Activated T-helper 1 cell treated with anti-CD3 and anti-CD28 coated beads, Interleukin-12 subunit alpha, Interleukin-12 subunit beta, Interleukin-2, Interleukin-4 antibody, amounts not matched to agents 30 ng/mL and 10 ng/mL and 1 ng/mL, durations not matched to agents 14 hours and 24 hours and 36 hours (primary cell): ENCODE measurements around the gene KRTCAP2. TPM values are rescaled to one million over a fixed set of nuclear protein-coding genes. Genes with fewer than 3 reads are reported as not detected.

Experiments used
- DNase-seq: peaks from one replicate; pipeline ENCODE4 v3.0.0; 2021; ENCODE audit warnings: low spot score
- H3K27ac Mint-ChIP-seq: one replicate; pipeline ENCODE4 v1.8.0; 2021; ENCODE audit warnings: mild to moderate bottlenecking, mixed read lengths
- H3K27me3 Mint-ChIP-seq: one replicate; pipeline ENCODE4 v1.8.0; 2022; ENCODE audit warnings: mild to moderate bottlenecking, moderate library complexity, mixed read lengths; ENCODE audit not compliant: insufficient read depth
- H3K36me3 Mint-ChIP-seq: one replicate; pipeline ENCODE4 v1.8.0; 2021; ENCODE audit warnings: low read depth, mixed read lengths
- H3K4me1 Mint-ChIP-seq: one replicate; pipeline ENCODE4 v1.8.0; 2021; ENCODE audit warnings: low read depth, mixed read lengths
- H3K4me3 Mint-ChIP-seq: one replicate; pipeline ENCODE4 v1.8.0; 2021; ENCODE audit warnings: mild to moderate bottlenecking, moderate library complexity, mixed read lengths
- H3K9me3 Mint-ChIP-seq: one replicate; pipeline ENCODE4 v1.8.0; 2021; ENCODE audit warnings: mixed read lengths
- intact Hi-C: fragments of 100-400 bp; cut with micrococcal nuclease; formaldehyde crosslinking; loops from one replicate; pipeline ENCODE4 v1.15.1; 2024
- total RNA-seq: library from RNA; stranded (reverse); gene quantifications from 2 replicates; pipeline ENCODE4 v1.2.3, GENCODE V29; 2022

Gene KRTCAP2
- total RNA-seq, 1 donor from 2014 or later: 230 TPM

DNA sequence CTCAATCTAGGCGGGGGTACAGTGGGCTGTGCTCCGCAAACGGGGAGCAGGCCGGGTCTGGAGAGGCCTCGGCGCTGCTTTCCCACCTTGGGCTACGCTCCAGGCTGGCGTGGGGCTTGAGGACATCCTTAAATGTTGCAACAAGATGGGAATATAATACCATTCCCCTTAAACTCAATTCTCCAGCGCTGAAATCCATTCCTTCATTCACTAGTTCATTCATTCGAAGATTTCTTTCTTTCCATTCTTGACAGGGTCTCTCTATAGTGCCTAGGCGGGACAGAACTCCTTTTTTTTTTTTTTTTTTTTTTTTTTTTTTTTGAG, 32.5 kb downstream of the KRTCAP2 start:
- Mint-ChIP-seq H3K9me3 (no peaks in the 10 kb centered on the region), H3K27me3 (peaks cover 5% of the 10 kb centered on the region), H3K27ac (peak overlapping the region; percentile 95), H3K4me1 (peaks cover 32% of the 10 kb centered on the region), H3K36me3 (peaks cover 26% of the 10 kb centered on the region), H3K4me3 (peak overlapping the region; percentile 94)
- DNase-seq: no peak
- intact Hi-C loops: loop anchor here (1.0 to 5.0 kb wide), 6 partner anchors 33 to 581 kb away; partner anchors contain the start of genes KRTCAP2, RUSC1 and TRIM46

DNA sequence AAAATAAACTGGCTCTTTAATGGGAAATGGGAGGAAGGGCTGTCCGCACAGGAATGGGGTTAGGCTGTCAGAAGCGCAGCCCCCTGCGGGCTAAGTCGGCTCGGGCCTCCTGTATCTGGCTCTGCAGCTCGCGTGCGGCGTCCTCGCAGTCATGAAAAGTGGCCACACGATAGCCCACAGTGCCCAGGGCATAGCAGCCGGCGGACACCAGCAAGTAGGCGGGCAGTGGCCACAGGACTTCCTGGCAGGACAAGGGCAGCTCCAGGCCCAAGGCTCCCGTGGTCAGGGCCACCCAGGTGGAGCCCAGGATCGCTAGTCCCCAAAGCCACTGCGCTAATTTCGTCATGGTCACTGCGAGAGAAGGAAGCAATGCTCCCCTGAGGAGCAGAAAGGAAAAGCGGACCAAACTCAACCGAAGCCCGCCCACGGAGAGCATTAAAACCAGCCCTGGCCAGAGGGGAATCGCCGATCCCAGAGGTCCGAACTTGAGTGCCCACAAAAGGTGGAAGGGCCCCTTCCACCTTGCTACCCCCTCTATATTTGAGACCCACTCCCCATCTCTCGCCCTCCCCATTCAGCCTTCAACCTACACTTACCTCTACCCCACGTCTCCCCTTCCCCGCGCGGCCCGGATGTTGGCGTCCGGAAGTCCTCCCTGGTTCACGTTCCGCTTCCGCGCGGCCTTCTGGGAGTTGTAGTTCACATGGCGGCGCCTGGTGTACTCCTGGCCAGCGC, 33.0 kb downstream of the KRTCAP2 start, which contains the start of gene DPM3:
DPM3 (minus strand) TSS at position 637 of the 735 bp plus-strand sequence; CDS start at position 346, 291 bp downstream.
- peaks cover 26% of the 10 kb centered on the region for H3K36me3 Mint-ChIP-seq
- intact Hi-C loops: loop anchor here (1.0 to 5.0 kb wide), 7 partner anchors 33 to 1142 kb away; partner anchors contain the start of genes KRTCAP2, RUSC1, SMG5 and TMEM79
- peaks cover 4% of the 10 kb centered on the region for H3K27me3 Mint-ChIP-seq
- H3K4me3 Mint-ChIP-seq: peak within 1 kb of the TSS; percentile 94
- DNase-seq: peak; percentile 85
- no peaks in the 10 kb centered on the region for H3K9me3 Mint-ChIP-seq
- H3K4me1 Mint-ChIP-seq: peaks cover 37% of the 10 kb centered on the region
- H3K27ac Mint-ChIP-seq: peak within 1 kb of the TSS; percentile 95

DNA sequence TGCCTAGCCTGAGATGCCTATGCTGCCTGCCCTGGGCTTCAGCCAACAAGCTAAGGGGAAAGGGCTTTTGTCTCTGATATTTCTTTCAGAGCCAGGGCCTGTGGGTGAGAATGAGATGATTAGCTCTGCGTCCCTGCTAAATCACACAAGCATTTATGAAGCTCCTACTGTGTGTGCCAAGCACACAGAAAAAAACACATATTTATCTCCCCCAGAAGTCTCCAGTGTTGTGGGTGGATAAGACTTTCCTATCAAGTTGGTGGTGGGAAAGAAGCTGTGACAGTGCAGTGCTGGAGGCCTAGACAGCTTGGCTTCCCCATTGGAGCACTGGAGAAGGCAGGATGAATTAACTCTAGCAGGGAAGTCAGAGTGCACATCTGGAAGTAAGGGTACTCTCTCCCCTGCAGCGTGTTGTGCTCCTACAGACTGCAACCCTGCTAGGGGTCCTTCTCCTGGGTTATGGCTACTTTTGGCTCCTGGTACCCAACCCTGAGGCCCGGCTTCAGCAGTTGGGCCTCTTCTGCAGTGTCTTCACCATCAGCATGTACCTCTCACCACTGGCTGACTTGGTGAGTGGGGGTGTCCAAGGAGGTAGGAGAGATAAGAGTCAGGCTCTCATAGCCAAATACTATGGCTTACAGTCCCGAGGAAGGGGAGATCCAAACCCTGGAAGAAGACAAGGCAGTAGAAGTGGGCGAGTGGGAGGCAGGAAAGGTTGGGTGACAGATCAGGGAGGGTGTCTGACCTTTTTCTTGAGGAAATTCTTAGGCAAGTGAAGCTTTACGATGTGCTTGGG, 35.8 kb downstream of the KRTCAP2 start:
- Mint-ChIP-seq H3K4me1 (peaks cover 44% of the 10 kb centered on the region), H3K9me3 (no peaks in the 10 kb centered on the region), H3K4me3 (peak overlapping the region; percentile 94), H3K36me3 (peaks cover 26% of the 10 kb centered on the region), H3K27ac (peak overlapping the region; percentile 99), H3K27me3 (peaks cover 2% of the 10 kb centered on the region)
- intact Hi-C loops: loop anchor here (2.0 to 5.0 kb wide), 2 partner anchors 529 to 1145 kb away; partner anchors contain the start of genes ADAR, SMG5 and TMEM79
- DNase-seq: no peak

DNA sequence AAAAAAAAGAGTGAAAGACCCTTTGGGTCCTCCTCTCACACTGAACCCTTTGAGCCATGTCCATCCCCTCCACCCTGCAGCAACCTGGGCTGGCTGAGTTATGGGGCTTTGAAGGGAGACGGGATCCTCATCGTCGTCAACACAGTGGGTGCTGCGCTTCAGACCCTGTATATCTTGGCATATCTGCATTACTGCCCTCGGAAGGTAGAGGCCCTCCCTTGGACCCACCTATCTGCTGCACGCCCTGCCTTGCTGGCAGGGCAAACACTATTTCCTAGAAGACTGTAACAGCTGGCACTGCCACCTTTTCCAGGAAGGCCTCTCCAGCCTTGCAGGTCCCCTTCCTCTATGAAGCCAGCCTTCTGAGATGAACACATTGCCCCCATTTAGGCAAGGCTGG, 36.4 kb downstream of the KRTCAP2 start:
- Mint-ChIP-seq H3K27ac (peak overlapping the region; percentile 99), H3K4me3 (peak overlapping the region; percentile 94), H3K36me3 (peaks cover 26% of the 10 kb centered on the region), H3K27me3 (peaks cover 2% of the 10 kb centered on the region), H3K4me1 (peaks cover 44% of the 10 kb centered on the region), H3K9me3 (no peaks in the 10 kb centered on the region)
- peak; percentile 8 for DNase-seq
- intact Hi-C loops: loop anchor here (1.0 to 5.0 kb wide), 3 partner anchors 37 to 1146 kb away; partner anchors contain the start of genes ADAR, KRTCAP2, SMG5 and TMEM79

DNA sequence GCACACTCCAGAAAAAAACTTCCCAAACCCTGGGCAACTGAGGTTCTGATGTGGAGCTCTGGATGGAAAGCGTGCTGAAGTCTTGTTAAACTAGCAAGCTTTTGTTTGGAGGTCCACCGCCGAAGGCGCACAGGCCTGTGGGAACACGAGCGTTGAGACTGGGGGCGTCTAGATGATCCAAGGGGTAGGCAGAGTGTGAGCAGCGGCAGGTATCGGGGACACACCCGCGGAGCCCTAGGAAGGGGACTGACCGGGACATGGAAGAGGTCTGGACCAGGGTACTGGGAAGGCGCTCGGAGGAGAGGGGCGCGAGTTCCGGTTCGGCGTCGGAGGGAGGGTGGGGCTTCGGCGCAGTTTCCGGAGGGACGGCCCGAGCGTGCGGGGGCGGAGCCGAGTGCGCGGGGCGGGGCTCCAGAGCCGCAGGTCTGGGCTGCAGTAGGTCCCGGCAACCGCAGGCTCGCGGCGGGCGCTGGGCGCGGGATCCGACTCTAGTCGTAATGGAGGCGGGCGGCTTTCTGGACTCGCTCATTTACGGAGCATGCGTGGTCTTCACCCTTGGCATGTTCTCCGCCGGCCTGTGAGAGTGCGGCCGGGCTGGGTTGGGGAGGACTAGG, 37.6 kb downstream of the KRTCAP2 start, which contains the start of gene SLC50A1:
SLC50A1 (plus strand) TSS at position 438 of the 614 bp plus-strand sequence; CDS start at position 498, 60 bp downstream.
- Mint-ChIP-seq H3K27me3 (peaks cover 5% of the 10 kb centered on the region), H3K27ac (peak within 1 kb of the TSS; percentile 99), H3K4me1 (peaks cover 42% of the 10 kb centered on the region), H3K36me3 (peaks cover 26% of the 10 kb centered on the region), H3K9me3 (no peaks in the 10 kb centered on the region), H3K4me3 (peak within 1 kb of the TSS; percentile 94)
- DNase-seq: peak; percentile 91
- intact Hi-C loops: loop anchor here (1.0 to 5.0 kb wide), 9 partner anchors 38 to 1147 kb away; partner anchors contain the start of genes ADAR, CKS1B, EFNA4 and KRTCAP2

DNA sequence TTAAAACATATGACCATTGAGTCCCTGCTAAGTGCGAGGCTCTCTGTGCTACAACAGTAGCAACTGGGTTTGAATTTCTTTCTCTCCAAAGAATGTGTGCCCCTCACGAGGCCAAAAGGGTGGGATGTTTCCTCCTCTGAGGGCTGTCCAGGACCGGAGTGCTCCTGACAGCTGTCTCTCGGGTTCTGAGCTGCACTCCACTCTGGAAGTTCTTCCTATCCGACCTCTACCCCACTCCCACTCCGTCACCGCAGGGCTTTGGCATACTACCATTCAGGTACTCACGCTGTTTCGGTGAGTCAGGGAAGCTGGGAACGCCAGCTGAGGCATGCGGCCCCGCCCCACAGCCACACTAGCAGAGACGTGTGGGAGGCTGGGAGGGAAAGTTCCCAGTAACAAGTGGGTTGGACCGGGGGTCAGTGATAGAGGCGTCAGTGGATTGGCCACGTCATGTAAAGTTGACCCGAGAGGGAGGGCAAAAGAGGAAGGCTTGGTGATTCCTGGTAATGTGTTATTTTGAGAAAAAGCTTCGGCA, 38.2 kb downstream of the KRTCAP2 start:
- intact Hi-C loops: loop anchor here (1.0 to 5.0 kb wide), 7 partner anchors 44 to 1147 kb away; partner anchors contain the start of genes CKS1B, EFNA4, SMG5 and TMEM79
- Mint-ChIP-seq H3K4me3 (peak overlapping the region; percentile 94), H3K36me3 (peaks cover 22% of the 10 kb centered on the region), H3K27ac (peak overlapping the region; percentile 99), H3K4me1 (peaks cover 40% of the 10 kb centered on the region), H3K27me3 (peaks cover 6% of the 10 kb centered on the region), H3K9me3 (no peaks in the 10 kb centered on the region)
- DNase-seq: peak; percentile 38

DNA sequence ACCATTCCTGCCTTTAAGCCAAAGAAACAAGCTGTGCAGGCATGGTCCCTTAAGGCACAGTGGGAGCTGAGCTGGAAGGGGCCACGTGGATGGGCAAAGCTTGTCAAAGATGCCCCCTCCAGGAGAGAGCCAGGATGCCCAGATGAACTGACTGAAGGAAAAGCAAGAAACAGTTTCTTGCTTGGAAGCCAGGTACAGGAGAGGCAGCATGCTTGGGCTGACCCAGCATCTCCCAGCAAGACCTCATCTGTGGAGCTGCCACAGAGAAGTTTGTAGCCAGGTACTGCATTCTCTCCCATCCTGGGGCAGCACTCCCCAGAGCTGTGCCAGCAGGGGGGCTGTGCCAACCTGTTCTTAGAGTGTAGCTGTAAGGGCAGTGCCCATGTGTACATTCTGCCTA, 38.8 kb downstream of the KRTCAP2 start:
- DNase-seq: no peak
- Mint-ChIP-seq H3K9me3 (no peaks in the 10 kb centered on the region), H3K27ac (no peak overlapping the region), H3K4me1 (peaks cover 40% of the 10 kb centered on the region), H3K36me3 (peaks cover 20% of the 10 kb centered on the region), H3K27me3 (peaks cover 10% of the 10 kb centered on the region), H3K4me3 (peak overlapping the region; percentile 94)
- intact Hi-C loops: loop anchor here (2.0 kb wide), 2 partner anchors 72 to 160 kb away; partner anchors contain the start of genes CKS1B and EFNA4

DNA sequence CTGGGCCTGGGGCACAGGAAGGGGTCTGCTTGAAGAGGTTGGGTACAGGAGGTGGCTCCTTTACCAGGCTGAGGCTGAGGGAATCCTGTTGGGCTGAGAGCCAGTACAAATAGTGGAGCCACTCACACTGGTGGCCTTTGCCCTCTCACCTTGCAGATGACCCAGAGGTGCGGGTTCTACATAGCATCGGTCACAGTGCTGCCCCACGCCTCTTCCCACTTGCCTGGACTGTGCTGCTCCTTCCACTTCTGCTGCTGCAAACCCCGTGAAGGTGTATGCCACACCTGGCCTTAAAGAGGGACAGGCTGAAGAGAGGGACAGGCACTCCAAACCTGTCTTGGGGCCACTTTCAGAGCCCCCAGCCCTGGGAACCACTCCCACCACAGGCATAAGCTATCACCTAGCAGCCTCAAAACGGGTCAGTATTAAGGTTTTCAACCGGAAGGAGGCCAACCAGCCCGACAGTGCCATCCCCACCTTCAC, 39.3 kb downstream of the KRTCAP2 start:
- DNase-seq: no peak
- peaks cover 39% of the 10 kb centered on the region for H3K4me1 Mint-ChIP-seq
- H3K4me3 Mint-ChIP-seq: no peak overlapping the region
- intact Hi-C loops: loop anchor here (2.0 kb wide), 2 partner anchors 71 to 159 kb away; partner anchors contain the start of genes CKS1B and EFNA4
- H3K27me3 Mint-ChIP-seq: peaks cover 15% of the 10 kb centered on the region
- H3K36me3 Mint-ChIP-seq: peaks cover 18% of the 10 kb centered on the region
- no peak overlapping the region for H3K27ac Mint-ChIP-seq
- no peaks in the 10 kb centered on the region for H3K9me3 Mint-ChIP-seq

DNA sequence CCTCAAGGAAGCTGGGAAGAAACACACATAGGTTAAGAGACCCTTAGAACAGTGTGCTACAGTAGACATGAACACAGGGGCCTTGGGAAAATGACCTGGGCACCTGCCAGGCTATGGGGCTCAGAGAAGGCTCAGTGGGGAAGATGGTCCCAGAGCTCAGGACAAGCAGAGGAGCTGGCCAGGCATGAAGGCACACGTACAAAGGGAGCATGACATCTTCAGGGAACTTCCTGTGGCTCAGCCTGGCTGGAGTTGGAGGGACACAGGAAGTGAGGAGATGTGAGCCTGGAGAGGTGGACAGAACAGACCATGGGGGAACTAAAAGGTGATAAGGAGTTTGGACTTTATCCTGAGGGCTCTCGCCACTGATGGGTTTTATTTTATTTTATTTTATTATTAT, 41.2 kb downstream of the KRTCAP2 start:
- peaks cover 35% of the 10 kb centered on the region for H3K4me1 Mint-ChIP-seq
- H3K9me3 Mint-ChIP-seq: no peaks in the 10 kb centered on the region
- H3K36me3 Mint-ChIP-seq: peaks cover 3% of the 10 kb centered on the region
- no peak for DNase-seq
- intact Hi-C loops: no loop called here
- no peak overlapping the region for H3K27ac Mint-ChIP-seq
- H3K4me3 Mint-ChIP-seq: no peak overlapping the region
- H3K27me3 Mint-ChIP-seq: peaks cover 32% of the 10 kb centered on the region

DNA sequence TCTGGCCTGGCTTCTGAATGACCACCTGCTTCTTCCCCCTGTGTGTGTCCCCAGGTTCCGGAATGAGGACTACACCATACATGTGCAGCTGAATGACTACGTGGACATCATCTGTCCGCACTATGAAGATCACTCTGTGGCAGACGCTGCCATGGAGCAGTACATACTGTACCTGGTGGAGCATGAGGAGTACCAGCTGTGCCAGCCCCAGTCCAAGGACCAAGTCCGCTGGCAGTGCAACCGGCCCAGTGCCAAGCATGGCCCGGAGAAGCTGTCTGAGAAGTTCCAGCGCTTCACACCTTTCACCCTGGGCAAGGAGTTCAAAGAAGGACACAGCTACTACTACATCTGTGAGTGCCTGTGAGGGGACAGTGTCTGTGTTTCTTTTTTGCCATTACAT, 41.8 kb downstream of the KRTCAP2 start:
- intact Hi-C loops: no loop called here
- DNase-seq: no peak
- Mint-ChIP-seq H3K27me3 (peaks cover 36% of the 10 kb centered on the region), H3K4me3 (no peak overlapping the region), H3K9me3 (no peaks in the 10 kb centered on the region), H3K4me1 (peaks cover 35% of the 10 kb centered on the region), H3K27ac (no peak overlapping the region), H3K36me3 (peaks cover 4% of the 10 kb centered on the region)

DNA sequence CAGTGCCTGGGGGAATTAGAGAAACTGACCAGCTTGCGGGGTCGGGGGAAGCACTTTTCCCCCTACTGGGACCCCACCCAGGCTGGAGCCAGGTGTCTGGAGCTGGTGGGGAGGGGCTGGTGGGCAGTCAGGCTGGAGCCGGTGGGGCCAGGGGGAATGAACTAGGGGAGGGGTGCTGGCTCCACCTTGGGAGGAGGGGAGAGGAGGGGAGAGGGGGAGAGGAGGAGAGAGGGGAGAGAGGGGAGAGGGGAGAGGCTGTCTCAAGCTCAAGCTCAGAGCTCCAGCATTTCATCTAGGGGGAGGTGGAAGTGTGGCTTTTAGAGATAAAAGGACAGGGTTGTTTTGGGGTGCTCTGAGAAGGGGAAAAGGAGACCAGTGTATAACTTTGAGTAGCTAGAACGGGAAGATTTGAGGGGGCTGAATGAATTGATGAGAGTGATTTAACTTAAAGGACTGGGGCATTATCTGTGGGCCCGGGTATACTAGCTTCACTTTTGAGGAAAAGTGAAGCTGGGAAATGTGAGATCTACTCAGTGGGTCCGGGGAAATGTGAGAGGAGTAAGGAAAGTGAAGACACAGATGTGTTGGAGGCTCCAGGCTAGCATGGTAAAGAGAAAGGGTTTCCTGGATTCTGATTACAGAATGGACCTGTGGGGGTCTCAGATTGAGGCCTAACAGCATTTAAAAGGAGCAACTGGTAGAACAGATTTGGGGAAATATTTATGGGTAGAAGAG, 42.7 kb downstream of the KRTCAP2 start:
- Mint-ChIP-seq H3K27ac (no peak overlapping the region), H3K4me3 (no peak overlapping the region), H3K4me1 (peaks cover 29% of the 10 kb centered on the region), H3K9me3 (no peaks in the 10 kb centered on the region), H3K36me3 (peaks cover 2% of the 10 kb centered on the region), H3K27me3 (peaks cover 41% of the 10 kb centered on the region)
- intact Hi-C loops: no loop called here
- no peak for DNase-seq
